ENCODE results near the gene ANKRD12. TPM values are rescaled to one million over a fixed set of nuclear protein-coding genes. Genes with fewer than 3 reads are reported as not detected.

Gene ANKRD12
- total RNA-seq, 1 donor from 2014 or later = 53.5 TPM

- intact Hi-C loops (cut with DNase I) = no loop called here
- H3K4me3 ChIP-seq = no peak overlapping the region
- H3K27ac ChIP-seq = no peak overlapping the region
- H3K36me3 ChIP-seq = peaks cover 0 to 15% of the 10 kb centered on the region in 2 donors
- H3K9me3 ChIP-seq = no peaks in the 10 kb centered on the region
- no peak for TF ChIP-seq POLR2A (IDR thresholded peaks at IDR 0.05)
- no peak for TF ChIP-seq POLR2AphosphoS5 (IDR thresholded peaks at IDR 0.05; ENCODE audit: insufficient read depth in 1 of 2, low read depth in 1 of 2)
- TF ChIP-seq CTCF (IDR thresholded peaks at IDR 0.05) = no peak
- no peaks in the 10 kb centered on the region for H3K27me3 ChIP-seq
- H3K4me1 ChIP-seq = no peaks in the 10 kb centered on the region
- no peak for DNase-seq (ENCODE audit: extremely low spot score in 2 of 2)
Measured at GRCh38 chr18:9209279-9209678, 72.7 kb downstream of the ANKRD12 start.

- TF ChIP-seq POLR2AphosphoS5 (IDR thresholded peaks at IDR 0.05; ENCODE audit: insufficient read depth in 1 of 2, low read depth in 1 of 2) (no peak), CTCF (IDR thresholded peaks at IDR 0.05) (no peak)
- no peak overlapping the region for H3K27ac ChIP-seq
- intact Hi-C loops (cut with DNase I) = no loop called here
- H3K27me3 ChIP-seq = no peaks in the 10 kb centered on the region
- H3K9me3 ChIP-seq = no peaks in the 10 kb centered on the region
- peaks cover 4% of the 10 kb centered on the region for H3K4me1 ChIP-seq
- no peak overlapping the region for H3K4me3 ChIP-seq
- no peak for DNase-seq (ENCODE audit: extremely low spot score in 2 of 2)
- peaks cover 0 to 16% of the 10 kb centered on the region in 2 donors for H3K36me3 ChIP-seq
Measured at GRCh38 chr18:9210966-9211365, 74.4 kb downstream of the ANKRD12 start.

GRCh38 chr18:9211955-9212354 is 75.4 kb downstream of the ANKRD12 start:
- intact Hi-C loops (cut with DNase I) = no loop called here
- Histone ChIP-seq H3K9me3 (no peaks in the 10 kb centered on the region), H3K4me1 (peaks cover 4% of the 10 kb centered on the region), H3K4me3 (no peak overlapping the region), H3K27me3 (no peaks in the 10 kb centered on the region), H3K36me3 (peaks cover 0 to 23% of the 10 kb centered on the region in 2 donors), H3K27ac (no peak overlapping the region)
- TF ChIP-seq CTCF (IDR thresholded peaks at IDR 0.05) = no peak
- TF ChIP-seq POLR2AphosphoS5 (IDR thresholded peaks at IDR 0.05; ENCODE audit: insufficient read depth in 1 of 2, low read depth in 1 of 2) = no peak
- no peak for TF ChIP-seq POLR2A (IDR thresholded peaks at IDR 0.05)
- DNase-seq (ENCODE audit: extremely low spot score in 2 of 2) = no peak

GRCh38 chr18:9215221-9215933 is 78.8 kb downstream of the ANKRD12 start:
- TF ChIP-seq CTCF (IDR thresholded peaks at IDR 0.05) = no peak
- no peak for TF ChIP-seq POLR2A (IDR thresholded peaks at IDR 0.05)
- Histone ChIP-seq H3K4me3 (no peak overlapping the region), H3K27ac (no peak overlapping the region), H3K27me3 (no peaks in the 10 kb centered on the region), H3K4me1 (peaks cover 4% of the 10 kb centered on the region), H3K9me3 (no peaks in the 10 kb centered on the region), H3K36me3 (peaks cover 0 to 34% of the 10 kb centered on the region in 2 donors)
- intact Hi-C loops (cut with DNase I) = no loop called here
- DNase-seq (ENCODE audit: extremely low spot score in 2 of 2) = no peak

GRCh38 chr18:9216459-9216858 is 79.9 kb downstream of the ANKRD12 start:
- peaks cover 4% of the 10 kb centered on the region for H3K4me1 ChIP-seq
- no peaks in the 10 kb centered on the region for H3K9me3 ChIP-seq
- no peak for DNase-seq (ENCODE audit: extremely low spot score in 2 of 2)
- intact Hi-C loops (cut with DNase I) = no loop called here
- no peak overlapping the region for H3K4me3 ChIP-seq
- peaks cover 0 to 31% of the 10 kb centered on the region in 2 donors for H3K36me3 ChIP-seq
- TF ChIP-seq POLR2A (IDR thresholded peaks at IDR 0.05) (no peak), CTCF (IDR thresholded peaks at IDR 0.05) (no peak), POLR2AphosphoS5 (IDR thresholded peaks at IDR 0.05; ENCODE audit: insufficient read depth in 1 of 2, low read depth in 1 of 2) (no peak)
- no peaks in the 10 kb centered on the region for H3K27me3 ChIP-seq
- H3K27ac ChIP-seq = no peak overlapping the region
